Ascending aorta (tissue), 2 donors: ENCODE data around the gene STAG1. TPM values are rescaled to one million over a fixed set of nuclear protein-coding genes. Genes with fewer than 3 reads are reported as not detected.
"Not testable (repeated sequence)": the region's sequence is repeated elsewhere in the genome, so short reads cannot be mapped to it uniquely, and the experiment has no call there.

Source experiments
- DNase-seq, 2 donors: peaks; one replicate each; pipeline ENCODE4 v3.0.0-alpha.2; 2019; ENCODE audit warnings: low spot score in 2 of 2
- H3K27ac ChIP-seq, 2 donors: fragments of 200-600 bp; sonication (generic); one replicate each; pipeline ENCODE4 v1.5.1; 2016 to 2017; ENCODE audit warnings: mild to moderate bottlenecking in 1 of 2
- H3K27me3 ChIP-seq: fragments of 200-600 bp; sonication (generic); one replicate; pipeline ENCODE4 v1.5.1; 2017
- H3K36me3 ChIP-seq, 2 donors: fragments of 200-600 bp; sonication (generic); one replicate each; pipeline ENCODE4 v1.5.1; 2016
- H3K4me1 ChIP-seq, 2 donors: fragments of 200-600 bp; sonication (generic); one replicate each; pipeline ENCODE4 v1.5.1; 2016 to 2017; ENCODE audit warnings: mild to moderate bottlenecking in 1 of 2
- H3K4me3 ChIP-seq, 2 donors: fragments of 200-600 bp; sonication (generic); one replicate each; pipeline ENCODE4 v1.5.1; 2016 to 2017; ENCODE audit warnings: mild to moderate bottlenecking in 1 of 2
- H3K9me3 ChIP-seq, 2 donors: fragments of 200-600 bp; sonication (generic); one replicate each; pipeline ENCODE4 v1.5.1; 2016
- CTCF ChIP-seq, 3 experiments: fragments of 200-600 bp in 2 of 3; fragments of 450-650 bp in 1 of 3; sonication (generic) in 2 of 3; IDR thresholded peaks; one replicate each; pipeline ENCODE4 v1.5.1; 2016 to 2019; ENCODE audit warnings: antibody characterized with exemption in 3 of 3, mild to moderate bottlenecking in 1 of 3, moderate library complexity in 1 of 3
- intact Hi-C: fragments of 100-400 bp; cut with DNase I; formaldehyde crosslinking; loops from one replicate; pipeline ENCODE4 v1.15.1; 2023
- total RNA-seq: library from RNA; depleted of rRNA; stranded (reverse); fragments of >200 nt; gene quantifications from one replicate; pipeline ENCODE4 v1.1.0, GENCODE V29; 2016

STAG1 gene
- total RNA-seq, 1 donor from 2014 or later: 27.2 TPM

- Histone ChIP-seq H3K4me3 (no peak overlapping the region), H3K36me3 (no peaks in the 10 kb centered on the region), H3K9me3 (peaks cover 0 to 7% of the 10 kb centered on the region in 2 donors), H3K27ac (no peak overlapping the region), H3K4me1 (peaks cover 3 to 23% of the 10 kb centered on the region in 2 donors), H3K27me3 (no peaks in the 10 kb centered on the region)
- no peak for DNase-seq
- intact Hi-C loops: no loop called here
- TF ChIP-seq CTCF (IDR thresholded peaks at IDR 0.05): no peak
Measured at GRCh38 chr3:136745916-136746315, 6.3 kb downstream of the STAG1 start.

GRCh38 chr3:136741063-136741462 lies 11.1 kb downstream of the STAG1 start:
- H3K36me3 ChIP-seq: no peaks in the 10 kb centered on the region
- no peaks in the 10 kb centered on the region for H3K27me3 ChIP-seq
- H3K4me1 ChIP-seq: no peaks in the 10 kb centered on the region
- intact Hi-C loops: no loop called here
- H3K27ac ChIP-seq: no peak overlapping the region
- peaks cover 0 to 7% of the 10 kb centered on the region in 2 donors for H3K9me3 ChIP-seq
- no peak for DNase-seq
- TF ChIP-seq CTCF (IDR thresholded peaks at IDR 0.05): no peak
- no peak overlapping the region for H3K4me3 ChIP-seq

GRCh38 chr3:136740351-136740958 lies 11.7 kb downstream of the STAG1 start:
- intact Hi-C loops: no loop called here
- H3K4me1 ChIP-seq: no peaks in the 10 kb centered on the region
- no peaks in the 10 kb centered on the region for H3K36me3 ChIP-seq

GRCh38 chr3:136736950-136737349 lies 15.2 kb downstream of the STAG1 start:
- intact Hi-C loops, H3K4me3 ChIP-seq, H3K27me3 ChIP-seq, H3K9me3 ChIP-seq, H3K27ac ChIP-seq, H3K4me1 ChIP-seq, H3K36me3 ChIP-seq, DNase-seq: not testable (repeated sequence)

More at GRCh38 chr3:136740351-136740958, 11.7 kb downstream of the STAG1 start:
- Histone ChIP-seq H3K27ac (no peak overlapping the region), H3K9me3 (peaks cover 0 to 7% of the 10 kb centered on the region in 2 donors), H3K27me3 (no peaks in the 10 kb centered on the region), H3K4me3 (no peak overlapping the region)
- DNase-seq: no peak
- no peak for TF ChIP-seq CTCF (IDR thresholded peaks at IDR 0.05)

GRCh38 chr3:136735103-136735502 lies 17.1 kb downstream of the STAG1 start:
- DNase-seq: no peak
- H3K36me3 ChIP-seq: no peaks in the 10 kb centered on the region
- H3K27me3 ChIP-seq: no peaks in the 10 kb centered on the region
- no peaks in the 10 kb centered on the region for H3K9me3 ChIP-seq
- no peak overlapping the region for H3K4me3 ChIP-seq
- H3K4me1 ChIP-seq: peaks cover 0 to 8% of the 10 kb centered on the region in 2 donors
- no peak for TF ChIP-seq CTCF (IDR thresholded peaks at IDR 0.05)
- no peak overlapping the region for H3K27ac ChIP-seq
- intact Hi-C loops: no loop called here

GRCh38 chr3:136734382-136735070 lies 17.7 kb downstream of the STAG1 start:
- Histone ChIP-seq H3K36me3 (no peaks in the 10 kb centered on the region), H3K4me3 (no peak overlapping the region), H3K27ac (no peak overlapping the region), H3K27me3 (no peaks in the 10 kb centered on the region), H3K4me1 (peaks cover 0 to 8% of the 10 kb centered on the region in 2 donors), H3K9me3 (no peaks in the 10 kb centered on the region)
- DNase-seq: no peak
- intact Hi-C loops: no loop called here
- no peak for TF ChIP-seq CTCF (IDR thresholded peaks at IDR 0.05)
